ENCODE measurements around the gene SND1. TPM values are rescaled to one million over a fixed set of nuclear protein-coding genes. Genes with fewer than 3 reads are reported as not detected.
A peak's percentile ranks its signal among the peaks of the same experiment; 100 is the strongest.

The SND1 gene
- total and polyA plus RNA-seq, 2 donors (not counting 3 experiments of a cell fraction or from before 2014, with no cell fraction given) = 116 to 249 TPM

DNA sequence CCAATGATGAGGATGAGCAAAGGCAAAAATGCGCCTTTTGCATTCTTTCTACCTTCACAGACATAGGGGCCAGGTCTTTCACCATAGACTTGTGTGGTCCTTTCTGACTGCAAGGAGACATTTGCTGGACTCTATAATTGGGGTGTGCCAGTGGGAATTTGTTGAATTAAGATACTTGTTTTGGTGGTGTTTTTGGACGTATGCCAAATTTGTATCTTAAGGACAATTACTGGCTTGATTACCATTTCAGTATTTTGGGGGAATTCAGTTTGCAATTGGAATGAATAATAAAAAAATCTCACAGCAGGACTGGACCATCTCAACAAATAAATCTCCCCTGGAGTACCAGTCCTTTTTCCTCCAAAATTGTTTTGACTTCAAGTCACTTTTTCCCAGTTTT is 47.9 kb downstream of the SND1 start:
- H3K79me2 ChIP-seq (ENCODE audit: control insufficient read depth, insufficient read depth, low read length) = peaks cover 56% of the 10 kb centered on the region
- FAIRE-seq (no peak), DNase-seq (ENCODE audit: low read depth, low spot score) (no peak)
- no peak overlapping the region for H3K9ac ChIP-seq (replicated peaks; ENCODE audit: extremely low read depth, insufficient read depth, low read length)
- no peaks in the 10 kb centered on the region for H3K27me3 ChIP-seq (ENCODE audit: control insufficient read depth in 2 of 2, insufficient read depth in 2 of 2, low read length in 2 of 2)
- H3K36me3 ChIP-seq (ENCODE audit: control insufficient read depth in 2 of 2, extremely low read depth in 1 of 2, insufficient read depth in 2 of 2, low read length in 2 of 2) = peaks cover 39 to 44% of the 10 kb centered on the region in 2 experiments
- no peak overlapping the region for H2AFZ ChIP-seq (ENCODE audit: low read depth, low read length)
- peaks cover 6% of the 10 kb centered on the region for H4K20me1 ChIP-seq (replicated peaks; ENCODE audit: control insufficient read depth, extremely low read depth, insufficient read depth, low read length)
- no peak overlapping the region for H3K27ac ChIP-seq (ENCODE audit: insufficient read depth, low read depth, low read length)
- TSS peak; percentile 1 for BruUV-seq (replicated peaks)
- POLR2A ChIA-PET = no interaction called here
- dilution Hi-C loops (cut with MboI; ENCODE audit: extremely low pct_ligation_motif_present, low sequenced_read_pairs) = loop anchor here (25.0 kb wide), 1 partner anchor 512 kb away; no protein-coding TSS in a partner anchor
- CTCF ChIA-PET = interaction anchor here (2.1 kb wide), 1 partner anchor 510 kb away, joined by 7 read pairs; no protein-coding TSS in a partner anchor
- TF ChIP-seq MAX (IDR thresholded peaks at IDR 0.05; ENCODE audit: insufficient read depth, insufficient read length) (no peak), POLR2A (IDR thresholded peaks at IDR 0.05; ENCODE audit: low read depth, low read length) (no peak), POLR2AphosphoS5 (IDR thresholded peaks at IDR 0.05; ENCODE audit: insufficient read depth, low read depth, low read length) (no peak), FOS (IDR thresholded peaks at IDR 0.05; ENCODE audit: borderline replicate concordance, insufficient read depth, low read length) (no peak), GATA2 (IDR thresholded peaks at IDR 0.05; ENCODE audit: insufficient read depth, insufficient read length, low read depth, low read length) (no peak), MYC (IDR thresholded peaks at IDR 0.05; ENCODE audit: low read depth, low read length) (no peak), JUN (IDR thresholded peaks at IDR 0.05; ENCODE audit: borderline replicate concordance, insufficient read depth, insufficient read length, low read depth) (no peak), EZH2 (IDR thresholded peaks at IDR 0.05; ENCODE audit: borderline replicate concordance, low read depth, low read length, severe bottlenecking) (no peak)
- TF ChIP-seq, protein P1, sequence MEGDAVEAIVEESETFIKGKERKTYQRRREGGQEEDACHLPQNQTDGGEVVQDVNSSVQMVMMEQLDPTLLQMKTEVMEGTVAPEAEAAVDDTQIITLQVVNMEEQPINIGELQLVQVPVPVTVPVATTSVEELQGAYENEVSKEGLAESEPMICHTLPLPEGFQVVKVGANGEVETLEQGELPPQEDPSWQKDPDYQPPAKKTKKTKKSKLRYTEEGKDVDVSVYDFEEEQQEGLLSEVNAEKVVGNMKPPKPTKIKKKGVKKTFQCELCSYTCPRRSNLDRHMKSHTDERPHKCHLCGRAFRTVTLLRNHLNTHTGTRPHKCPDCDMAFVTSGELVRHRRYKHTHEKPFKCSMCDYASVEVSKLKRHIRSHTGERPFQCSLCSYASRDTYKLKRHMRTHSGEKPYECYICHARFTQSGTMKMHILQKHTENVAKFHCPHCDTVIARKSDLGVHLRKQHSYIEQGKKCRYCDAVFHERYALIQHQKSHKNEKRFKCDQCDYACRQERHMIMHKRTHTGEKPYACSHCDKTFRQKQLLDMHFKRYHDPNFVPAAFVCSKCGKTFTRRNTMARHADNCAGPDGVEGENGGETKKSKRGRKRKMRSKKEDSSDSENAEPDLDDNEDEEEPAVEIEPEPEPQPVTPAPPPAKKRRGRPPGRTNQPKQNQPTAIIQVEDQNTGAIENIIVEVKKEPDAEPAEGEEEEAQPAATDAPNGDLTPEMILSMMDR (IDR thresholded peaks at IDR 0.05; ENCODE audit: extremely low read depth in 1 of 2, insufficient read depth in 1 of 2, low read depth in 1 of 2, low read length in 2 of 2) = no peak
- H3K9me1 ChIP-seq (replicated peaks; ENCODE audit: control insufficient read depth, extremely low read depth, insufficient read depth, low read length) = no peaks in the 10 kb centered on the region
- no peak overlapping the region for H3K4me3 ChIP-seq (replicated peaks in 1 of 3; ENCODE audit: insufficient read depth in 1 of 3, low read depth in 1 of 3, low read length in 3 of 3)
- H3K4me2 ChIP-seq (ENCODE audit: insufficient read depth, low read length) = no peak overlapping the region
- no peaks in the 10 kb centered on the region for H3K4me1 ChIP-seq (ENCODE audit: control insufficient read depth, extremely low read depth, insufficient read depth, low read length)
- no peaks in the 10 kb centered on the region for H3K9me3 ChIP-seq (replicated peaks; ENCODE audit: control insufficient read depth, insufficient read depth, low read length)
- intact Hi-C loops (cut with micrococcal nuclease) = loop anchor here (10.0 kb wide), 2 partner anchors 435 to 625 kb away; no protein-coding TSS in a partner anchor

Data from endothelial cell of umbilical vein (primary cell).